PC-9 (cell line): ENCODE measurements around the gene HSCB.

Experiments
- CTCF ChIP-seq: fragments of 200-600 bp; sonication (generic); conservative IDR thresholded peaks from 2 replicates; pipeline ENCODE4 v1.6.1; 2017; ENCODE audit warnings: mixed run types, antibody characterized with exemption, mild to moderate bottlenecking, moderate library complexity
- EZH2 ChIP-seq: fragments of 200-600 bp; sonication (generic); IDR thresholded peaks from 2 replicates; pipeline ENCODE4 v1.8.0; 2017; ENCODE audit warnings: antibody characterized with exemption, low read depth

GRCh38 chr22:28769394-28770085 is 27.7 kb downstream of the HSCB start:
- TF ChIP-seq CTCF (no peak), EZH2 (no peak)
